Measurements from ENCODE around the gene YWHAE.
"Not testable (repeated sequence)": the region's sequence is repeated elsewhere in the genome, so short reads cannot be mapped to it uniquely, and the experiment has no call there.

Gene YWHAE

DNA sequence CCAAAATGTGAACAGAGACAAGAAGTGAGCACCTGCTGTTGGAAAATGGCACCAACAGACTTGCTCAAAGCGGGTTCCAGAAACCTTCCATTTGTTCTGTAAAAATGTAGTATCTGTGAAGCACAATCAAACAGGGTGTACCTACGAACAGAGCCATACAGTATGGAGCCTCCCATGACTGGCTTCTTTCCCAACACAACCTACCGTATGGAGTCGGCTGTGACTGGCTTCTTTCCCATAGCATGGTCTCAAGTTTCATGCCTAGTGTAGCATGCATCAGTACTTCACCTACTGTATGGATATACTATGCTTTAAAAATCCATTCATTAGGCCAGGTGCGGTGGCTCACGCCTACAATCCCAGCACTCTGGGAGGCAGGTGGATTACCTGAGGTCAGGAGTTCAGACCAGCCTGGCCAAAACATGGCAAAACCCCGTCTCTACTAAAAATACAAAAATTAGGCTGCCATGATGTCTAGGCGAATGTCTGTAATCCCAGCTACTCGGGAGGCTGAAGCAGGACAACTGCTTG is 26.2 kb downstream of the YWHAE start:
- no peak for DNase-seq

DNA sequence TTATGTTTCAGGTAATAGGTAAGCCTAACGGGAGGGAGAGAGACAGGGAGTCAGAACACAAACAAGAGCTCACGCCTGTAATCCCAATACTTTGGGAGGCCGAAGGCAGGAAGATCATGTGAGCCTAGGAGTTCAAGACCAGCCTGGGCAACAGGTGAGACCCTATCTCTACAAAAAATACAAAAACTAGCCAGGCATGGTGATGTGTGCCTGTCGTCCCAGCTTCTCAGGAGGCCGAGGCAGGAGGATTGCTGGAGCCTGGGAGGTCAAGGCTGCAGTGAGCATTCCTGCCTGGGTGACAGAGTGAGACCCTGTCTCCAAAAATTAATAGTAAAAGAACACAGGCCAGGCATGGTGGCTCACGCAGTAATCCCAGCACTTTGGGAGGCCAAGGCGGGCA is 27.4 kb downstream of the YWHAE start:
- no peak for DNase-seq

DNA sequence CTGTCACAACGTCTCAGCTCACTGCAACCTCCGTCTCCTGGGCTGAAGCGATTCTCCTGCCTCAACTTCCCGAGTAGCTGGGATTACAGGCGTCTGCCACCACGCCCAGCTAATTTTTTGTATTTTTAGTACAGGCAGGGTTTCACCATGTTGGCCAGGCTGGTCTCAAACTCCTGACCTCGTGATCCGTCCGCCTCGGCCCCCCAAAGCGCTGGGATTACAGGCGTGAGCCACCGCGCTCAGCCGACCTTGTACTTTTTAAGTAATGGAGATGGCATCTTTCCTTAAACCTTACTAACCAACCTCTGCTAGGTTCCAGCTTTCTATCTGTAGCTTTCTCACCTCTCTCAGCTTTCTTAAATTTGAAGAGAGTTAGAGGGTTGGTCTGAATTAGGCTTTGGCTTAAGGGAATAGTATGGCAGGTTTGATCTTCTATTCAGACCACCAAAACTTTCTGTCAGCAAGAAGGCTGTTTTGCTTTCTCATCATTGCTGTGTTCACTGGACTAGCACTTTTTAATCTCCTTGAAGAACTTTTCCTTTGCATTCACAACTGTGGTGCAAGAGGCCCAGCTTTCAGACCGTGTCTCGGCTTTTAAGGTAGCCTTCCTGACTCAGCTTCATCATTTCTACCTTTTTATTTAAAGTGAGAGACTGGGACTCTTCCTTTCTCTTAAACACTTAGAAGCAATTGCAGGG is 28.0 kb downstream of the YWHAE start:
- no peak for DNase-seq

DNA sequence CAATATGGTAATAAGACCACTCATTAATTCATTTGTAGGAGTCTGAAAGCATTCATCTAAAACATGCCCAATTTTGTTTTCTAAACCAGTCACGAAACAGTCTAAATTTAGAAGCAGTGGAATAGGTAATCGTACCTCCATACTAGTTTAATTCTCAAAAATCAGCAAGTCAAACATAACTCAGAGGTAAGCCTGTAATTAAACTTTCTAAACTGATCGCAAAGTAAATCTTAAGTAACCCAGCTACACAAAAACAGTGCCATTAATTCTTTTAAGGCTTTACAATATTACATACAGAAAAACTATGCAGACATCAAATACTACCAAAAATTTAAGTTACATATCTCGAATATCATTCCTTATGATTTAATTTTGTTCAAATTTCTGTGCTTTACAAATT is 31.4 kb downstream of the YWHAE start:
- no peak for DNase-seq

DNA sequence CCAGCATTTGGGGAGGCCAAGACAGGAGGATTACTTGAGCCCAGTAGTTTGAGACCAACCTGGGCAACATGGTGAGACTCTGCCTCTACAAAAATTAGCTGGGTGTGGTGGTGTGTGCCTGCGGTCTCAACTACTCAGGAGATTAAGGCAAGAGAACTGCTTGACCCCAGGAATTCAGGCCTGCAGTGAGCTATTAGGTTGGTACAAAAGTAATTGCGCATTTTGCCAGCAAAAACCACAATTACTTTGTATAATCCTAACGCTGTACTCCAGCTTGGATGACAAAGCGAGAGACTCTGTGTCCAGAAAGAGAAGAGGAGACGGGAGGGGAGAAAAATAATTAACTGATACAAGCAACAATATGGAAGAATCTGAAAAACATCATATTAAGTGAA is 32.7 kb downstream of the YWHAE start:
- no peak for DNase-seq

DNA sequence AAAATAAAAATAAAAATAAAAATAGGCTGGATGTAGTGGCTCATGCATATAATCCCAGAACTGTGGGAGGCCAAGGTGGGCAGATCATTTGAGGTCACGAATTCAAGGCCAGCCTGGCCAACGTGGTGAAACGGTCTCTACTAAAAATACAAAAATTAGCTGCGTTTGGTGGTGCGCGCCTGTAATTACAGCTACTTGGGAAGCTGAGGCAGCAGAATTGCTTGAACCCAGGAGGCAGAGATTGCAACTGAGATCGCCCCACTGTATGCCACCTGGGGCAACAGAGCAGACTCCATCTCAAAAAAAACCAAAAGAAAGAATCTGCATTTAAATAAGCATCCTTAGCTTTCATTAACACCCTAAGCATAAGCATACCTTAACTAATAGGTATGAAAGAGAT is 33.8 kb downstream of the YWHAE start:
- DNase-seq, result no peak

DNA sequence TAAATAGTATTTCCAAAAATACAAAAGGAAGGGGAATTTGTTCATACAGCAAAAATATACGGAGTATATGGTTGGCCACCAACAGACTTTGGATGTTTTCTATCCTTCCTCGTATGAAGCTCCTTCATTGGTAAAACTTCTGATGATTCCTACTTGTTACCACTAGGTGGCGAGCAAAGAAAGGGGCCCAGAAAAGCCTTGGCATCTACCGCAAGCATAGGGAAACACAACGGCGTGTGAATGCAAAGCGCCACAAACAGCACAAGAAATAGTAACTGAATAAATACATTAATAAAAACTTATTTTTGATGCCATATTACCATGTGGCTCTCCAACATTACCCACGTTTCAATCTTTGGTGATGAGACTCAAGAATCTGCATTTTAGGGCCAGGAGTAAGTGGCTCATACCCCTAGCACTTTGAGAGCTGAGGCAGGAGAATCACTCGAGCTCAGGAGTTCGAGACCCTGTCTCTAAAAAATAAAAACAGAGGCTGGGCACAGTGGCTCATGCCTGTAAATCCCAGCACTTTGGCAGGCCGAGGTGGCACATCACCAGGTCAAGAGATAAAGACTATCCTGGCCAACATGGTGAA is 34.5 kb downstream of the YWHAE start:
- peak; percentile 64 for DNase-seq

DNA sequence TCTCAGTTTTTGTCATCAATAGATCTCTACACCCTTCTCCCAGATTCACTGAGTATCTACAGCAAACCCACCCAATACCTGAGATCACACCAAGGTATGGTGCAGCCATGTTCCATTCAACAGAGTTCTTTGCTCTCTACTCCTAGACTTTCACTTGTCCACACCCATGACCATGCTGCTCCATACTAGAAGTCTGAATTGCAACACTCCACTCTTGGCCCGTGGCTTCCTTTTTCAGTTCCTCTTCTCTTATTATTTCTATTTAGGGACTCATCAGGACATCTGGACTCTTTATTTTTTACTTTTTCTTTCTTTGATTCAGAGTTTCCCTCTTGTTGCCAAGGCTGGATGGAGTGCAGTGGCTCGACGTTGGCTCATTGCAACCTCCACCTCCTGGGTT is 37.1 kb downstream of the YWHAE start:
- no peak for DNase-seq

DNA sequence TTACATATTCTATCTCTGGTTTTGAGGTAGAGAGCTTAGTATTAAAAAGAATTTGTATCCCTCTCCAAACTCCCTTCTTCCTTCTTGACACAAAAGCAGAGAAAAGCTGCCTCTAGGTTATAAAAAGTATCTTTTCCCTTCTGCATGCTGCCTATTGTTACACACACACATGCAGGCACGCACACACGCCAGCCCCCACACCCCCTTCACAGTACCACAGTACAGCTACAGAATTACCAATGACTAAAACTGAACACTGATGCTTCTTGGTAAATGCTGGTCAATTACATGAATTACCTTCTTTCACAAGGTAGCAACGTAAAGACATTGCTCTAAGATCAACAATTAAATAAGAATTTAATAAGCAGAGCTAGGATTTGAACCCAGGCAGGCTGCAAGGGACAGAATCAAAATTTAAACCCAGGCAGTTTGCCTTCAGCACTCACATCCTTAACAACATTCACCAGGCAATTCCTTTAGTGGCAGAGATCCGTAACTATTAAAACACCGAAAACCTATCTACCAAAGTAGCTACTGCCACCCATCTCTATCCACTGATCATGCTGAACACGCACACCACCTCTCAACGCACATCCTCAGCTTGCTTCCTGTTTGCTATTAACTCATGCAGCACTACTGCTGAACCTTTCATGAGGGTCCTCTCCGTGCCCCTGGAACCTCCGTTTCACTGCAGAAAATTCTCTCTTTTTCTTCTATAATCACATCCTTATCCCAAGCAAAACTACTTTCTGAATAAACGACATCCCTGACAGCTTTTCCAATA is 37.8 kb downstream of the YWHAE start:
- DNase-seq, result peak; percentile 43

DNA sequence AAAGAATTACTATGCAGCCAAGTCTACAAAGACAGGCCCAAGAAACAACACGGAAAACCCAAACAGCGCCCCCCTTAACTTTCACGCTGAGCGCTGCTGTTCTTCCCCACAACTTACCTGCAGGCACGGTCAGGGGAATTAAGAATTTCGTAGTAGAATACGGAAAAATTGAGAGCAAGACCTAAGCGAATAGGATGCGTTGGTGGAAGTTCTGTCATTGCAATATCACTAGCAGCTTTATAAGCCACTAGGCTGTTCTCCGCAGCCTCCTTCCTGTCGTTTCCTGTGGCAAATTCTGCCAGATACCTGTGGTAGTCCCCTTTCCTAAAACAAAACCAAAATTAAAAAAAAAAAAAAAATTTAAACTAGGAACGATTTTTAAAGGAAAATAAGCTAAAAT is 39.0 kb downstream of the YWHAE start:
- DNase-seq, result peak; percentile 36

DNA sequence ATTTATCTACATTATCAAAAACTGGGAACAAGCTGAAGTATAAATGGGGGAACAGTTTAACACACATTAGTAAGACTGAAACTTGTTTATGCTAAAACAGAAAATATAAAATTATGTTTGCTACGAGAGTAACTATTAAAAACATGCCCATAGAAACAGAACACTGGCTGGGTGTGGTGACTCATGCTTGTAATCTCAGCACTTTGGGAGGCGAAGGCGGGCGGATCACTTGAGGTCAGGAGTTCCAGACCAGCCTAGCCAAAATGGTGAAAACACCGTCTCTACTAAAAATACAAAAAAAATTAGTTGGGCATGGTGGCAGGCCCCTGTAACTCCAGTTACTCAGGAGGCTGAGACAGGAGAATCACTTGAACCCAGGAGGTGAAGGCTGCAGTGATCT is 39.7 kb downstream of the YWHAE start:
- DNase-seq, result not testable (repeated sequence)

DNA sequence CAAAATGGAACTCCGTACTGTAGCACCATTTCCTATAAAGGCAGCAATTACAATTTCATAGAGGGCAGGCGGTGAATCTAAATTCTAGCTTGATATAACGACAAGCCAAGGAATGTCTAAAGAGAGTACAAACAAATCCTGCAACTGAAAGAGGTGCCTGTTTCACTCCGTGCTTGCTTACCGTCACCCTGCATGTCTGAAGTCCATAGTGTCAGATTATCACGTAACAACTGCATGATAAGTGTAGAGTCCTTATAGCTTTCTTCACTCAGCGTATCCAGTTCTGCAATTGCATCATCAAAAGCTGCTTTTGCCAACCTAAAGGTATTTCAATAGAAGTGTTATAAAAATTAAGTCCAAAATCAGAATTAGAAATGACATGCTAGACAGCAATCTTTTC is 46.0 kb downstream of the YWHAE start:
- no peak for DNase-seq

DNA sequence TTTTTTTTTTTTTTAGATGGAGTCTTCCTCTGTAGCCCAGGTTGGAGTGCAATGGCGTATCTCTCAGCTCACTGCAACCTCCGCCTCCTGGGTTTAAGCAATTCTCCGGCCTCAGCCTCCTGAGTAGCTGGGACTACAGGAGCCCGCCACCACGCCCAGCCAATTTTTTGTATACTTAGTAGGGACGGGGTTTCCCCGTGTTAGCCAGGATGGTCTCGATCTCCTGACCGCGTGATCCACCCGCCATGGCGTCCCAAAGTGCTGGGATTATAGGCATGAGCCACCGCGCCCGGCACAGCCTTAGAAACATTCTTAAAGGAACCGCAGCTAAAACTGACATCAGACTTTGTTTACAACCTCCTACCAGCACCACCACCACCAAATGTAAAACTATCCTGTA is 47.5 kb downstream of the YWHAE start:
- not testable (repeated sequence) for DNase-seq

DNA sequence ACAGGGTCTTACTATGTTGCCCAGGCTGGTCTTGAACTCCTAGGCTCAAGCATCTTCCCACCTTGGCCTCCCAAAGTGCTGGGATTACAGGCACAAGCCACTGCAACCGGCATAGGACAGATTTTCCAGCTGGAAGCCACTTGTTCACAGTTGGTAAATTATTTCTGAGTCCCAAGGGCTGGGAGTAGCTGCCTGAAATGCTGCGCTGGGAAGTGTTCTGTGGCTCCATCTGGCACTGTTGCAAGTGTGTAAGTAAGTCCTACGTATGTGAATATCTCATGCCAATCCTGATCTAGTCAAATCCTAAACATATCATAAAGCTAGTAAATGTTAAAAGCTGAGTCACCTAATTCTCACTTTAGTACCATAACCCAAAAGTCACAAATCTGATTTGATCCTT is 48.1 kb downstream of the YWHAE start:
- DNase-seq, result no peak

DNA sequence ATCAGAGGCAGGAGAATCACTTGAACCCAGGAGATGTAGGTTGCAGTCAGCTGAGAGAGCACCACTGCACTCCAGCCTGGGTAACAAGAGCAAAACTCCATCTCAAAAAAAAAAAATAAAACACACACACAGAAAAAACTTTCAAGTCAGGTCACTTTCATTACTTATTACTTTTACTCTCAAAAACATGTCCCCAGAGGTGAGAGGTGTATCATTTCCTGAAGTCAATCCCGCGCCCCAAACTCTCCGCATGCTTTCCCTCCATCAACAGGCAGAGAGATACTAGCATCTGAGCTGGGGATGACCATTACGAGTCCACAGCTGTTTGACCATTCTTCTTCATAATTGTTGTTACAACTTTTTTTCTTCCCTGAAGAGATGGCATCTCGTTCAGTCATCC is 48.7 kb downstream of the YWHAE start:
- DNase-seq, result no peak

DNA sequence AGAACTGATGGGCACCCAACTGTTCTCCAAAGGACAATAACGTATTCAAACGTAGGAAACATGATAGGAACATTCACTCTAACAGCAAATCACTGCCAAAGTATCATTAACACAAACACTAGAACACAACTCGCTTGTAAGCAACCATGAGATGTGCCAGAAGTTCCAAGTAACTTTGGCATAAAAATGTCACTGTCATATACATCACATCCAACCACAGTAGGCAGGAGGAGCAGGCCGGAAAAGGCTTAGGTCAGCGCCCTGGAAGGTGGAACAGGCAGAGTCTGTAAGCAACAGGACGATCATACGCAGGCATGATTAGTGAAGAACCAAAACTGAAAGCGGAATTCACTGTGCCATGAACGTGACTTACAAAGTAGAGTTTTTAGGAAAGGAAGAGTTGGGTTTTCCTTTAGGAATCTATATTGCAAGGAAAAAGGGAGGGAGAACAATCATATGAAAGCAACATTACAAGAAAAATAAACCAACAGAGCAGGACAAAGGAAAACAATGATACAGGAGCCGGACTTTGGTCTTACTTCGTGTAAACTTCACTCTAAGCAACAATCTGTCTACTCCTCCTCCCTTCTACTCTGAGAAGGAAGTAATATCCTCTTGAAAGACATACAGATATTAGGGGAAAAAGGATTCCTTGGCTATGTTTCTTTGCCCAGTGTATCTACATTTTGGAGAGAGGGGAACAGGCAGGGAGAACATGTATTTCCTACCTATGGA is 52.3 kb downstream of the YWHAE start:
- DNase-seq, result no peak

DNA sequence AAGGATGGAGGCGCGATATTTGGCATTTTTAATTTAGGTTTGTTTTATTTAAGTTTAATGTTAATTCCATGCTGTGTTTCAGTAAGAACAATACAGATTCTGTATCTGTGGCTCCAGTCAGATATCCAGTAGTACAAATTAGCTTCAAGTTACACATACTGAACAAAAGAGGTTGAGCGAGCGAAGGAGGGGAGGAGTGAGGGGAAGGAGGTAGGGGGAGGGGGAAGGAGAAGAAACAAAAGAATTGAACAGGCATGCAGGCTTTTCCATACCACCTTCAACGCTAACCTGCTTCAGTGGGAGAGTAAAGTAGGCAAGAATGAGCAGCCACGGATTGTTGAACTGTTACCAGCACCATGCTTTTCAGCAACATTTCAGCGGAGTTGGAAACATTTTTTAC is 55.5 kb downstream of the YWHAE start:
- DNase-seq, result no peak

DNA sequence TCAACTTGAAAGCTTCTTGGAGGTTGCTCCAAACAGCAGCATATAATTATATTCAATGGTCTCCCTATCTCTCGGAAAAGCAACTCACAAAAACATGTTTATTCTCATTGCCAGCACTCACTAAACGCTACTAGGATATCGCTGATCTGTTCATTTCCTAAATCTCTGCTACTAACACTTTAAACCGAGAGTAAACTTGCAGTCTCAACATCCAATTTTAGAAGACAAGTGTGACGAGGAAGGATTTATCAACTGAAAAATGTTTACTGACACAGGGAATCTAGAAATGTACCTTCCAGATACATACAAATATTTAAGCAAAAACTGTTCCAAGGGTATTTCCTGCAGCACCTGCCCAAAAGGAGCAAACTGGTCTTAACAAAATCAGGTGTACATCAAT is 56.5 kb downstream of the YWHAE start:
- no peak for DNase-seq

DNA sequence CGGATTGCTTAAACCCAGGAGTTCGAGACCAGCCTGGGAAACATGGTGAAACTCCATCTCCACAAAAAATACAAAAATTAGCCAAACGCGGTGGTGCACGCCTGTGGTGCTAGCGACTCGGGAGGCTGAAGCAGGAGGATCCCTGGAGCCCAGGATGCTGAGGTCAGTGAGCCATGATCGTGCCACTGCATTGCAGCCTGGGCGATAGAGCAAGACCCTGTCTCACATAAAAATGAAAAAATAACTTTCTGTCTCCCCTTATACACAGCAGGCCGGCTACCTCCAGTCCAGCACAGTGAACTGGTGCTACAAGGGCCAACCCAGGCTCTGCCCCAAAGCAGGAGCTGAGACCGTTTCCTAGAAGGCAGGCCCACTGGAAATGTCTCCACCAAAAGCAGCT is 59.7 kb downstream of the YWHAE start:
- no peak for DNase-seq

DNA sequence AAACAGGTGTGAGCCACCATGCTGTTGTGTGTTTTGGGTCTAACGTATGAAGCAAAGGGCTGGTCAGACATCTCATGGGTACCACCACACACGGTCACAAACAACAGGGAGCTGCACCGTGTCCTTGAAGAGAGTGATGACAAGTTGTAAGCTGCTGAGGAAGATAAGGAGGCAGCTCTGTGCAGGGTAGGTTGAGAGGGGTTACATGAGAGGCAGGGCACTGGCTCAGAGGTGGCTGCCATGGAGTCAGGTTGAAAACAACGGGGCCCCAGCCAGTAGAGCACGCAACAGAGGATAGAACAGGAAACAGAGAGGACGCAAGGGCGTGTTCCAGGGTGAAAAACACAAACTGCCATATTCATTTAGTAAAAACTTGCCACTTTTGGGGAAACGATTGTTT is 68.3 kb downstream of the YWHAE start:
- peak; percentile 22 for DNase-seq

DNA sequence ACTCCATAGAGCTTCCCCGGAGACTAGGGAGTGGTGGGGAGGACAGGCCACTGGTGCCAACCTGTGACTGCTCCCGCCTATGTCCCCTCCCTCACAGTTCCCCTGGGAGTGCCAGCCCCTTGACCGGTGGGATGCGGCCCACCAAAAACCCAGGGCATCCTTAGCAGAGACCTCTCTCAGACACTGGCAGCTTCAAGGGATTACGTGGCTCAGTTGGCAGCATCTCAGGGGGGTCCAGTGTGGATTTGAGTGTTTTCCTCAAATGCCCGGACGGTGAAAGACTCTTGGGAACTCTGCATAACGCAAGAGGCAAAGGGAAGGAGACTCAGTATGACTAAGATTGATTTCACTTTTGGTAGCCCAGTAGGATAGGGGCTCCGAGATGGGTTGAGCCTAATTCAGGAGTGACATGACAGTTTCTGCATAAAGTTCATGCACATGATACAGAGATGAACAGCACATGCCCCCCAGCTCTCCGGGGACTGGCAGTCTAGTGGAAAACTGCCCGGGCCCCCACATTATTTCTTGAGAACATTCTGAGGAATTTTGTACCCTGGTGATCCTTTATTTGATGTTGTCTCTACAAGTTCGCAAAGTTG is 70.2 kb downstream of the YWHAE start:
- DNase-seq, result no peak

DNA sequence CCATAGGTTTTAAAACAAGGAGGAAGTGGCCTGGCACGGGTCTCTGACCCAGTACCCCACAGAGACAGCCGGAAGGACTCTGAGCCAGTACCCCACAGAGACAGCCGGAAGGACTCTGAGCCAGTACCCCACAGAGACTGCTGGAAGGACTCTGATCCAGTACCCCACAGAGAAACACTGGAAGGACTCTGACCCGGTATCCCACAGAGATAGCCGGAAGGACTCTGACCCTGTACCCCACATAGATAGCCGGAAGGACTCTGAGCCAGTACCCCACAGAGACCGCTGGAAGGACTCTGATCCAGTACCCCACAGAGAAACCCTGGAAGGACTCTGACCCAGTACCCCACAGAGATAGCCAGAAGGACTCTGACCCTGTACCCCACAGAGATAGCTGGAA is 71.6 kb downstream of the YWHAE start:
- DNase-seq, result no peak

DNA sequence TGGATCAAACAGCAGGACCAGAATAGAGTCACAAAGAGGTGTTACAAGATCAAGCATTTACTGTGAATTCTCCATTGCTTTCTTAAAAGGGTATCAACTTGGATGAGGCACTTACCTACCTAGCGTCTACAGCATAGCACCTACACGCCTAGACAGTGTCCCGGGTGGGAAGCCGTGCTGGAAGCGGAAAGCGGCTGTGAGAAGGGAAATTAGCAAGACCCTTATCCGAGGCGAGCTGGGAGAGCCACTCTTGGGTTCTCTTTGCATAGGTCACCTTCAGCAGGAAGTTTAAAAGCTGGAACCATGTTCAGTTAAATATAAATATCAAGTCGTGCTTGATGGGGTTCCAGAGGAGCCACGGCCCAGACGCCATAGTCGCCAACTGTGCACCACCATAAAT is 74.3 kb downstream of the YWHAE start:
- no peak for DNase-seq
